IMR-90 (cell line): ENCODE measurements around the gene FATE1.

ENCODE experiments used
- BHLHE40 ChIP-seq: fragments of 150-350 bp; IDR thresholded peaks from 2 replicates; pipeline ENCODE4 v1.6.1; 2016; ENCODE audit warnings: mild to moderate bottlenecking, low read depth, low read length
- CTCF ChIP-seq: conservative IDR thresholded peaks from 2 replicates; pipeline ENCODE4 v1.5.1; 2012; ENCODE audit warnings: mild to moderate bottlenecking, low read depth, low read length, improper control_type of control experiment
- FOS ChIP-seq: fragments of 150-350 bp; IDR thresholded peaks from 2 replicates; pipeline ENCODE4 v1.6.1; 2016; ENCODE audit warnings: low read depth, low read length
- MAFK ChIP-seq: IDR thresholded peaks from 2 replicates; pipeline ENCODE4 v1.6.1; 2012; ENCODE audit warnings: low read depth, low read length, improper control_type of control experiment
- NFE2L2 ChIP-seq: fragments of 150-350 bp; IDR thresholded peaks from 2 replicates; pipeline ENCODE4 v1.6.1; 2016; ENCODE audit warnings: low read depth, mild to moderate bottlenecking, low read length
- POLR2A ChIP-seq: IDR thresholded peaks from 2 replicates; pipeline ENCODE4 v1.6.1; 2012; ENCODE audit warnings: mild to moderate bottlenecking, low read depth, low read length
- RAD21 ChIP-seq: IDR thresholded peaks from 2 replicates; pipeline ENCODE4 v1.6.1; 2012; ENCODE audit warnings: low read length, improper control_type of control experiment
- RCOR1 ChIP-seq: IDR thresholded peaks from 2 replicates; pipeline ENCODE4 v1.6.1; 2012; ENCODE audit warnings: mild to moderate bottlenecking, low read length, improper control_type of control experiment; ENCODE audit not compliant: insufficient replicate concordance
- RFX5 ChIP-seq: IDR thresholded peaks from 2 replicates; pipeline ENCODE4 v1.8.0; 2012; ENCODE audit warnings: low read depth, mild to moderate bottlenecking, low read length, moderate library complexity
- SMC3 ChIP-seq: fragments of 150-350 bp; IDR thresholded peaks from 2 replicates; pipeline ENCODE4 v1.6.1; 2016; ENCODE audit warnings: low read depth, mild to moderate bottlenecking, antibody characterized with exemption, low read length, moderate library complexity
- USF2 ChIP-seq: fragments of 150-350 bp; IDR thresholded peaks from 2 replicates; pipeline ENCODE4 v1.6.1; 2017; ENCODE audit warnings: mild to moderate bottlenecking, antibody characterized with exemption, low read length, low read depth

- no peak for TF ChIP-seq BHLHE40
- no peak for TF ChIP-seq SMC3
- no peak for TF ChIP-seq POLR2A
- no peak for TF ChIP-seq CTCF
- TF ChIP-seq RCOR1 = no peak
- no peak for TF ChIP-seq RAD21
- no peak for TF ChIP-seq NFE2L2
- no peak for TF ChIP-seq USF2
- TF ChIP-seq RFX5 = no peak
- no peak for TF ChIP-seq MAFK
- no peak for TF ChIP-seq FOS
Measured at GRCh38 chrX:151771726-151772125, 55.9 kb downstream of the FATE1 start.
